ENCODE results near the gene CTXN1.
"Not testable (repeated sequence)": the region's sequence is repeated elsewhere in the genome, so short reads cannot be mapped to it uniquely, and the experiment has no call there.

The CTXN1 gene

DNA sequence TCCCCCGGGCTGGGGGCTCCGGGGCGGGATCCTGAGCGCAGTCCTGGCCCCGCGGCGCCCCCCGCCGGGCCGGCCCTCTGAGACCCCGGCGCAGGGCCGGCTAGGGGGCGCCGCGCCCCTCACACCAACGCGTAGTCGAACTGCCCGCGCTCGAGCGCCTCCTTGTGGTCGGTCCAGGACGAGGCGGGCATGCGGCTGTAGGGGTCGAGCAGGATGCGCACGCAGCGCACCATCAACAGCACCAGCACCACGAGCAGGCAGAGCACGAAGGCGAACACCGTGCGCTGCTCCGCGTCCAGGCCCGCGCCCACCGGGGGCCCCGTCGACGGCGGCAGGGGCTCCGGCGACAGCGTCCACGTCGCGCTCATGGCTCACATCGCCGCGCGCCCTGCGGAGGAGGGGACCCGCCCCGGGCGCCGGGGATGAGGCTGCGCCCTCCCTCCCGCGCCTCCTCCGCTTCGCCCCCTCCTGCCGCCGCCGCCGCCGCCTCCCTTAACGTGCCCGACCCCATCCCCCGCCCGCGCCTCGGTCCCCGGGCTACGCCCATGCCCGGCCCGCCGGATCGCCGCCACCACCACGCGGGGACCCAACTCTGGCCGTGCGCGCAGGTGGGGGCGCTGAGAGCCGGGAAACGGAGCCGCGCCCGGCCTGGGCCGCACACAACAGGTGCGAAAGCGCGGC, 624 bp downstream of the CTXN1 start:
- Mint-ChIP-seq H3K36me3 (peaks cover 31 to 39% of the 10 kb centered on the region in 2 donors), H3K4me1 (peaks cover 26 to 49% of the 10 kb centered on the region in 2 donors), H3K4me3 (peak overlapping the region; percentile 83 to 84), H3K27me3 (peaks cover 0 to 8% of the 10 kb centered on the region in 2 donors), H3K9me3 (no peaks in the 10 kb centered on the region), H3K27ac (peak overlapping the region; percentile 92)
- ATAC-seq (replicated peaks) (peak; percentile 43 to 51), DNase-seq (peak; percentile 63)

- H3K36me3 Mint-ChIP-seq, result peaks cover 31 to 41% of the 10 kb centered on the region in 2 donors
- peaks cover 4 to 14% of the 10 kb centered on the region in 2 donors for H3K27me3 Mint-ChIP-seq
- no peak overlapping the region for H3K27ac Mint-ChIP-seq
- peaks cover 31 to 54% of the 10 kb centered on the region in 2 donors for H3K4me1 Mint-ChIP-seq
- no peaks in the 10 kb centered on the region for H3K9me3 Mint-ChIP-seq
- no peak overlapping the region for H3K4me3 Mint-ChIP-seq
- ATAC-seq (replicated peaks) (no peak), DNase-seq (no peak)
Observed at GRCh38 chr19:7924651-7925170, 1.2 kb downstream of the CTXN1 start.

- Mint-ChIP-seq H3K4me1 (peaks cover 33 to 54% of the 10 kb centered on the region in 2 donors), H3K4me3 (peak overlapping the region in 1 of 2 donors; percentile 75), H3K36me3 (peaks cover 27 to 38% of the 10 kb centered on the region in 2 donors), H3K27ac (peak overlapping the region; percentile 59), H3K27me3 (peaks cover 7 to 18% of the 10 kb centered on the region in 2 donors), H3K9me3 (no peaks in the 10 kb centered on the region)
- no peak for ATAC-seq (replicated peaks)
- DNase-seq, result no peak
Observed at GRCh38 chr19:7924241-7924640, 1.7 kb downstream of the CTXN1 start.

DNA sequence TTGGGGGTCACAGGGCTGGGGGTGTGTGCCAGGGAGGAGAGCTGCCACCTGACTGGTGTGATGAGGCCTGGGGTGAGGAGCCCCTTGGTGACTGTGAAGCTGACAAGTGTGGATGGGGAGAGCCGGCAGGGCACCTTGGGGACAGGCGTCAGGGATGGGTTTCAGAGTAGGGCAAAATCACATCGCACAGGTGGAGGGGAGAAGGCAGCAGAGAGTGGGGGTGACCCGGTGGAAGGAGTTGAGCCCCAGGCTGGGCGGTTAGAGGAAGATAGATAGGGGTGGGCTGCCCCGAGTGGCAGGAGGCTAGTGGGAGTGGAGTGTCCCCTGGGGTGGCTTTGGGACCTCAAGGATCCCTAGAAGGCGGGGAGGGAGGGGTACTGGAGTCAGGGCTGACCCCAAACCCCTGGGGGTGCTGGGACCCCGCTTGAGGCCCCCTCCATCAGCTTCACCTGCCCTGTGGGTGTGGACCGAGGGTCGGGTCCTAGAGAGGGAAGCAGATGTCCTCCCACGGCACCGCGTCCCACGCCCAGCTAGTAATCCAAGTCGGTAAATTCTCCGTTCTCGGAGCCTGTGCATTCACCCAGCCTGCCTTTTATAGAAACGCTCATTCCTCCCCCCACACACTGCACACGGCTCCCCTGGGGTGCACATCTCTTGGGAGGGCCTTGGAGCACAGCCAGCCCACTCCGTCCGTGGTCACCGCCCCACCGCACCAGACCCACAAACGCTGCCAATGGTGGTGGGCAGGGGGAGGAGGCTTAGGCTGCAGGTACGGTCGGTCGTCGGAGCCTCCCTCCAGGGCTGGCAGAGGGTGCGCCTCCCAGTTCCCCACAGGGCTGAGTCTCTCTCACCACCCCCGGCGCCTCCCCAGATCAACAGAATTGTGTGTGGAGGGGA, 2.4 kb downstream of the CTXN1 start:
- ATAC-seq (replicated peaks) (no peak), DNase-seq (no peak)
- Mint-ChIP-seq H3K27ac (peak overlapping the region; percentile 63), H3K36me3 (peaks cover 22 to 33% of the 10 kb centered on the region in 2 donors), H3K9me3 (no peaks in the 10 kb centered on the region), H3K4me1 (peaks cover 33 to 52% of the 10 kb centered on the region in 2 donors), H3K4me3 (no peak overlapping the region), H3K27me3 (peaks cover 8 to 25% of the 10 kb centered on the region in 2 donors)

GRCh38 chr19:7922836-7923195, 3.1 kb downstream of the CTXN1 start:
- peaks cover 33 to 52% of the 10 kb centered on the region in 2 donors for H3K4me1 Mint-ChIP-seq

DNA sequence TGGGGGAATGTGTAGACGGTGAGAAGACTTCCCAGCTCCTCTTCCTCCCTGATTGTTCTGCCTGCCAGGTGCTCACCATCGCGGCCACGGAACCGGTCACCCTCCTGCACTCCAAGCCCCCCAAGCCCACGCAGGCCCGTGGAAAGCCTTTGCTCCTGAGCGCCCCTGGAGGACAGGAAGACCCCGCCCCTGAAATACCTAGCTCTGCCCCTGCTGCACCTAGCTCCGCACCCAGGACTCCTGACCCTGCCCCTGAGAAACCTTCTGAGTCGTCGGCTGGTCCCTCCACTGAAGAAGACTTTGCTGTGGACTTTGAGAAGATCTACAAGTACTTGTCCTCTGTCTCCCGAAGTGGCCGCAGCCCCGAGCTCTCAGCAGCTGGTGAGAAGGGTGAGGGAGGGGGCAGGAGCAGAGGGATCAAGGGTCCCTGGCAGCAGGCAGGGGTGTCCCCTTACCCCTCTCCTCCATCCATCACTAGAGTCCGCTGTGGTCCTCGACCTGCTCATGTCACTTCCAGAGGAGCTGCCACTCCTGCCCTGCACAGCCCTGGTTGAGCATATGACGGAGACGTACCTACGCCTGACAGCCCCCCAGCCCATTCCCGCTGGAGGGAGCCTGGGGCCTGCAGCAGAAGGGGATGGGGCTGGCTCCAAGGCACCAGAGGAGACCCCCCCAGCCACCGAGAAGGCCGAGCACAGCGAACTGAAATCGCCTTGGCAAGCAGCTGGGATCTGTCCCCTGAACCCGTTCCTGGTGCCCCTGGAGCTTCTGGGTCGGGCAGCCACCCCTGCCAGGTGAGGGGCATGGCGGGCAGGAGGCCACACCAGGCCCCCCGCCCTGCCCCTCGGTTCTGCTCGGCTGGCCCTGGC, 3.7 kb downstream of the CTXN1 start:
- H3K27me3 Mint-ChIP-seq, result peaks cover 15 to 37% of the 10 kb centered on the region in 2 donors
- H3K4me3 Mint-ChIP-seq, result peak overlapping the region; percentile 37 to 48
- H3K9me3 Mint-ChIP-seq, result no peaks in the 10 kb centered on the region
- peaks cover 15 to 22% of the 10 kb centered on the region in 2 donors for H3K36me3 Mint-ChIP-seq
- DNase-seq (no peak), ATAC-seq (replicated peaks) (no peak)
- no peak overlapping the region for H3K27ac Mint-ChIP-seq
- H3K4me1 Mint-ChIP-seq, result peaks cover 34 to 54% of the 10 kb centered on the region in 2 donors

More at GRCh38 chr19:7922836-7923195, 3.1 kb downstream of the CTXN1 start:
- Mint-ChIP-seq H3K4me3 (no peak overlapping the region), H3K27ac (peak overlapping the region; percentile 63), H3K36me3 (peaks cover 15 to 26% of the 10 kb centered on the region in 2 donors), H3K9me3 (no peaks in the 10 kb centered on the region), H3K27me3 (peaks cover 13 to 32% of the 10 kb centered on the region in 2 donors)
- DNase-seq (no peak), ATAC-seq (replicated peaks) (no peak)

DNA sequence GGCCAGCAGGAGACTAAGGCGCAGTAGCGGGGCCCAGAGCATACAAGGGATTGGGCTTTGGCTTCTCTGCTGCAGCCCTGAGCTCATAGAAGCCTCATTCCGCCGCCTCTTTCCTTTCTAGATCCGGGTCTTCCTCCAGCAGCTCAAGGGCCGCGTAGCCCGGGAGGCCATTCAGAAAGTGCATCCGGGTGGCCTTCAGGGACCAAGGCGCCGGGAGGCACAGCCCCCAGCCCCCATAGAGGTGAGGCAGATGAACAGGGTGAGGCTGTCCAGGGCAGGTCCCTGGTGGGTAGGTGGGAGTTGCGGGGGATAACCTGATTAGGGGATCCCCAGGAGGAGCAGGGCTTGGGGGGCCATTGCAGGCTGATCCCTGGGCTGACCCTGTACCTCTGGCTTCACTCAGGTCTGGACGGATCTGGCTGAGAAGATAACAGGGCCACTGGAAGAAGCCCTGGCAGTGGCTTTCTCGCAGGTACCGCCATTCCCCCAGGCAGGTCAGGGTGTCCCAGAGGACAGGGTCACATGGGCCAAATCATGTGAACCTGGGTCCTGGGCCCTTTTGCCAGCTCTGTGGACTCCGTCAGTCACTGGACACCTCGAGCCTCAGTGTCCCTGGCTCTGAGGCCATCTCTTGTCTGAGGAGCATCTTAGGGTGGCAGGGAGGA, 4.5 kb downstream of the CTXN1 start:
- no peak for DNase-seq
- H3K9me3 Mint-ChIP-seq, result no peaks in the 10 kb centered on the region
- no peak for ATAC-seq (replicated peaks)
- H3K27me3 Mint-ChIP-seq, result peaks cover 19 to 41% of the 10 kb centered on the region in 2 donors
- H3K36me3 Mint-ChIP-seq, result peaks cover 12 to 19% of the 10 kb centered on the region in 2 donors
- peak overlapping the region; percentile 86 for H3K27ac Mint-ChIP-seq
- peak overlapping the region; percentile 87 to 89 for H3K4me3 Mint-ChIP-seq
- peaks cover 31 to 57% of the 10 kb centered on the region in 2 donors for H3K4me1 Mint-ChIP-seq

DNA sequence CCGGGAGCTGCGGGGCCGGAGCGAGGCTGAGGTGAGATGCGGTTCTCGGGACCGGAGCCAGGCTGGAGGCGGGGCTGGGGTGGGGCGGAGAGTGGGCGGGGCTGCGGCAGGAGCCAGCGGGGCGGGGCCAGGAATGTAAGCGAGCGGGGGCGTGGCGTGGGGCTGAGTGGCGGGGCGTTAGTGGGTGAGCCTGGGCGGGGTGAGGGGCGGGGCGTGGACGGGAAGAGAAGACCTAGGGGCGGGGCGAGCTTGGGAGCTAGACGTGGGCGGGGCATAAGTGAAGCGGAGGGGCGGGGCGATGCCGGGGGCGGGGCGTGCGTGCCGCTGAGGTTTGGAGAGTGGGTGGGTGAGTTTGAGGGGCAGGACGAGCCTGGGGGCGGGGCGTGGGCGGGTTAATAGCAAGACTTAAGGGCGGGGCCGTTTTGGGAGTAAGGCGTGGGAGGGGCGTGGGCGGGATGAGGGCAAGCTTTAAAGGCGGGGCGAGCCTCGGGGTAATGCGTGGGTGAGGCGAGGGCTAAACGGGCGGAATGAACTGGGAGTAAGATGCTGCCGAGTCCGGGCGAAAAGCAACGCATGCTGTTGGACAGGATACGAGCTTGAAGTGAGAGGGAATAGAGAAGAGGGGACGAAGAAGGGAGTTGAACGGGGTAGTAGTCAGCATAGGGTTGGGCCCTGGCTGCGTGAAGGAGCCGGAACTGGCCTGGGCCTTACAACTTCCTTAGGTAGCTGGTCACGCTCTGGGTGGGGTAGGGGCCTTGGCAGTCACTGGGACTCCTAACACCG, 5.2 kb downstream of the CTXN1 start:
- DNase-seq (peak; percentile 88), ATAC-seq (replicated peaks) (peak; percentile 54 to 66)
- no peaks in the 10 kb centered on the region for H3K9me3 Mint-ChIP-seq
- peaks cover 22 to 45% of the 10 kb centered on the region in 2 donors for H3K27me3 Mint-ChIP-seq
- peak overlapping the region; percentile 86 for H3K27ac Mint-ChIP-seq
- H3K36me3 Mint-ChIP-seq, result peaks cover 11 to 18% of the 10 kb centered on the region in 2 donors
- peaks cover 31 to 60% of the 10 kb centered on the region in 2 donors for H3K4me1 Mint-ChIP-seq
- H3K4me3 Mint-ChIP-seq, result peak overlapping the region; percentile 87 to 89

DNA sequence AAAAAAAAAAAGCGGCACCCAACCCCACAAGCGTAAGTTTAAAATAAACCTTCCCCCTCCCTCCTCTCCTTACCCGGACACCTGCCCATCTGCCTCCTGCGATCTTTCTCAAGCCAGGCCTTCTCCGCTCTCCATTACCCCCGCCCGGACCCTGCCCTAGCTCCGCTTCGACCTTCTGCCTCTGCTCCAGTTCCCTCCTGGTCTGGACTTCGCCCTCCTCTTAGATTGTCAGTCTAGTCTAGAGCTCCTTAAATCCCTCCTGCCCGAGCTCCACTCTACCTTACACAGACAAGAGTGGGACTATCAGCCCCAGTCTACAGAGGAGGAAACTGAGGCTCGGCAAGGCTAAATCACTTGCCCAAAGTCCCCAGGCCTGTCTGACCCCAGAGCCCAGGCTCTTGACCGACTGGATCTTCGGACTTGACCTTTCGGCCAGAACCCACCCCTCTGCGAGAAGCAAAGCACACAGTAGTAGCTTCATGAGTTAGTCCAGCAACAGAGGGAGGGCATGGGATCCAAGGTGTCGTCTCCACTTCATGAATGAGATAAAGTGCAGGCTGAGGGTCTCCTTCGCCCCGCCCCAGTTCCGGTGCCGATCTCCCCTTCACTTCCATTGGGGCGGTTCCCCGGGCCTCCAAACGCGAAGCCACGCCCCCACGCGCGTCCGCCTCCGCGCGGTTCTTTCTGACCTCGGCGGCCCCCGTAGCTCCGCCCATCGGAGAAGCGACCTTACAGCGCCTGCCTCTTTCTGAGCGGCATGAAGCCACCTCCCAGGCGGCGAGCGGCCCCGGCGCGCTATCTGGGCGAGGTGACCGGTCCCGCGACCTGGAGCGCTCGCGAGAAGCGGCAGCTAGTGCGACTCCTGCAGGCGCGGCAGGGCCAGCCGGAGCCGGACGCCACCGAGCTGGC, 6.1 kb downstream of the CTXN1 start, which contains the start of gene SNAPC2:
Gene SNAPC2, plus strand, starts transcription at position 729 of the 909 bp plus-strand sequence. Its CDS starts 29 bp downstream, at position 758.
- peaks cover 10 to 18% of the 10 kb centered on the region in 2 donors for H3K36me3 Mint-ChIP-seq
- H3K27ac Mint-ChIP-seq, result peak within 1 kb of the TSS; percentile 87
- peaks cover 34 to 62% of the 10 kb centered on the region in 2 donors for H3K4me1 Mint-ChIP-seq

GRCh38 chr19:7918615-7919421, 7.1 kb downstream of the CTXN1 start:
- Mint-ChIP-seq H3K4me3 (peak overlapping the region; percentile 87 to 89), H3K9me3 (no peaks in the 10 kb centered on the region), H3K27me3 (peaks cover 37 to 49% of the 10 kb centered on the region in 2 donors), H3K4me1 (peaks cover 32 to 70% of the 10 kb centered on the region in 2 donors), H3K36me3 (peaks cover 10 to 18% of the 10 kb centered on the region in 2 donors), H3K27ac (no peak overlapping the region)
- no peak for DNase-seq
- no peak for ATAC-seq (replicated peaks)

More for the DNA sequence above, 6.1 kb downstream of the CTXN1 start, which contains the start of gene SNAPC2:
- H3K27me3 Mint-ChIP-seq, result peaks cover 31 to 53% of the 10 kb centered on the region in 2 donors
- peak; percentile 97 for DNase-seq
- H3K9me3 Mint-ChIP-seq, result no peaks in the 10 kb centered on the region
- H3K4me3 Mint-ChIP-seq, result peak within 1 kb of the TSS; percentile 87 to 89
- peak; percentile 75 to 78 for ATAC-seq (replicated peaks)

- Mint-ChIP-seq H3K27ac (peak overlapping the region; percentile 14), H3K27me3 (peaks cover 37 to 49% of the 10 kb centered on the region in 2 donors), H3K36me3 (peaks cover 11 to 19% of the 10 kb centered on the region in 2 donors), H3K4me1 (peaks cover 30 to 70% of the 10 kb centered on the region in 2 donors), H3K4me3 (peak overlapping the region; percentile 33 to 62)
- not testable (repeated sequence) for DNase-seq; H3K9me3 Mint-ChIP-seq; ATAC-seq (replicated peaks)
Observed at GRCh38 chr19:7918062-7918614, 7.8 kb downstream of the CTXN1 start.

All from stimulated activated naive B cell treated with anti-CD40 and anti-IgM and Interleukin-4, amounts not matched to agents 10 μg/mL and 1 μg/mL and 100 μg/mL, for 72 hours (primary cell).